Transverse colon (tissue), 4 donors: ENCODE data around the gene PTPRN2.

Source experiments
- EP300 ChIP-seq: sonication (generic); formaldehyde crosslinking; IDR thresholded peaks from one replicate; pipeline ENCODE4 v1.6.1; 2017; ENCODE audit warnings: antibody characterized with exemption, low read depth
- POLR2A ChIP-seq: fragments of 450-650 bp; IDR thresholded peaks from one replicate; pipeline ENCODE4 v1.6.1; 2016; ENCODE audit warnings: antibody characterized with exemption, mild to moderate bottlenecking, moderate library complexity
- POLR2AphosphoS5 ChIP-seq, 3 donors: sonication (generic); formaldehyde crosslinking; IDR thresholded peaks; one replicate each; pipeline ENCODE4 v1.6.1; 2016; ENCODE audit warnings: antibody characterized with exemption in 3 of 3
- TF ChIP-seq, protein P1 (sequence below), 5 experiments: fragments of 200-600 bp in 3 of 5; fragments of 450-650 bp in 2 of 5; sonication (generic) in 3 of 5; IDR thresholded peaks; 1 replicate in 2 of 5; 2 replicates in 3 of 5; pipeline ENCODE4 v1.5.1; 2016 to 2017; ENCODE audit warnings: antibody characterized with exemption in 5 of 5, inconsistent platforms in 3 of 5, mild to moderate bottlenecking in 2 of 5, moderate library complexity in 1 of 5

DNA sequence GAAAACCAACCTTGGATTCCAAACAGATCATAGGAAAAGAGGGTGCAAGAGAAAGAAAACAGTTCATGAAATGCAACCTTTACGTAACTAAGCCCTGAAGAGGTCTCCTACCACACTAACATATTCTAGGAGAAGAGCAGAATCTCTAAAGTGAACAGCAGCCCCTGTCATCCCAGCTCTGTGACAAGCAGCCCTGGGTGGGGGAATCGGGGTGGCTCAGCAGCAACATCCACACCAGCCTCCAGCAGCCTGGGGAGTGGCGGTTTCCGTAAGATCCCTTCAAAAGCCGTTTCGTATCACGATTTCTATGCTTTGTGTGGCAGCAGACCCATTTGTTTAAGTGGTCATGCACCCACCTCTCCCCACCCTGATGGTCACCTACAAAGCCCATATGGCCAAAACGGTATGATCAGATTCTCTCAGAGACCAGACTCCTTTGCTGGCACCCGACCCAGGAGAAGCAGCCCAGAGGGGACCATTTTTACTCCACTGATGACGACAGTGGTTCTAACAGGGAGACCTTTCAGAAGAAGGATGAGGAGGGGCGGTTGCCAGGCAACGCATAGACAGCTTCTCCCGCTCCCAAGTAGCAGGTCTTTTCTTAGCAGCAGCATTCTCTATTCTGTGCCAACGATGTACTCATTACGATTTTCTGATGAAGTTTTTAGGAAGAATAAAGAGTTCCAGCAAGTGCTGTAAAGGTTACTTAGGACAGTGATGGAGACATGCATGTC, 950.2 kb downstream of the PTPRN2 start:
- TF ChIP-seq, protein P1, sequence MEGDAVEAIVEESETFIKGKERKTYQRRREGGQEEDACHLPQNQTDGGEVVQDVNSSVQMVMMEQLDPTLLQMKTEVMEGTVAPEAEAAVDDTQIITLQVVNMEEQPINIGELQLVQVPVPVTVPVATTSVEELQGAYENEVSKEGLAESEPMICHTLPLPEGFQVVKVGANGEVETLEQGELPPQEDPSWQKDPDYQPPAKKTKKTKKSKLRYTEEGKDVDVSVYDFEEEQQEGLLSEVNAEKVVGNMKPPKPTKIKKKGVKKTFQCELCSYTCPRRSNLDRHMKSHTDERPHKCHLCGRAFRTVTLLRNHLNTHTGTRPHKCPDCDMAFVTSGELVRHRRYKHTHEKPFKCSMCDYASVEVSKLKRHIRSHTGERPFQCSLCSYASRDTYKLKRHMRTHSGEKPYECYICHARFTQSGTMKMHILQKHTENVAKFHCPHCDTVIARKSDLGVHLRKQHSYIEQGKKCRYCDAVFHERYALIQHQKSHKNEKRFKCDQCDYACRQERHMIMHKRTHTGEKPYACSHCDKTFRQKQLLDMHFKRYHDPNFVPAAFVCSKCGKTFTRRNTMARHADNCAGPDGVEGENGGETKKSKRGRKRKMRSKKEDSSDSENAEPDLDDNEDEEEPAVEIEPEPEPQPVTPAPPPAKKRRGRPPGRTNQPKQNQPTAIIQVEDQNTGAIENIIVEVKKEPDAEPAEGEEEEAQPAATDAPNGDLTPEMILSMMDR (IDR thresholded peaks at IDR 0.05) = no peak
- no peak for TF ChIP-seq EP300
- TF ChIP-seq POLR2A = no peak
- no peak for TF ChIP-seq POLR2AphosphoS5 (IDR thresholded peaks at IDR 0.05)
